HG02943 (cell line): ENCODE measurements around the gene TBL1XR1.

Source experiments
- ATAC-seq: cut with Tn5 transposase; IDR thresholded peaks from one replicate; pipeline ENCODE4 v1.9.1; 2021; ENCODE audit warnings: mild to moderate bottlenecking, low read depth, moderate library complexity; ENCODE audit not compliant: unreplicated experiment

TBL1XR1 gene

DNA sequence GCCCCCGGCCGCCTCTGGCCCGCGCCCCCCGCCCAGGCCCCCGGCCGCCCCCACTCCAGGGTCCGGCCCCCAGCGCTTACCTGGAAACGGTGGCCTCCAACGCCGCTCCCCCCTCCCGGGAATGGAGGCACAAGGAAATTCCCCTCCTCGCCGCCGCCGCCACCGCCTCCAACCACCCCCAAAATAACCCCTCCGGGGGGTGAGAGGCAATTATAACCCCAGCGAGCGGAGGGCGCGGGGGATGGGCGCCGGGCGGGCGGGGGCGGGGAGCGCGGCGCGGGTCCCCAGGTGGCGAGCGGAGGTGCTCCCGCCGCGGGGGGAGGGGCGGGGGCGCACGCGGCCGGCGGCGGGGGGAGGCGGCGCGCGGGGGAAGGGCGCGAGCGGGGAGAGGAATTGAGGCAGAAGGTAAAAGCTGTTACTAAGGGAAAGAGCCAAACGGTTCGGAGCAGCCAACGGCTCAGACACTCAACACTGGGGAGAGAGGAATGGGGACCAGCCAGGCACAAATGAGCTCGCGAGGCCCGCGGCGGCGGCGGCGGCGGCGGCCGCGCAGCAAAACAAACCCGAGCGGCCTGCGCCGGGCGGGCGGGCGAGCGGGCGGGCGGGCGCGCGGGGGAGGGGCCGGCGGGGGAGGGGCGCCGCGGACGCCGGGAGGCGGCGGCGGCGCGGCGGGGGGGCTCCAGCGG is at the start of gene TBL1XR1:
Gene TBL1XR1 (minus strand): TSS at position 442 of the 686 bp plus-strand sequence. CDS start 132,505 bp downstream, outside the sequence.
- peak; percentile 43 for ATAC-seq

DNA sequence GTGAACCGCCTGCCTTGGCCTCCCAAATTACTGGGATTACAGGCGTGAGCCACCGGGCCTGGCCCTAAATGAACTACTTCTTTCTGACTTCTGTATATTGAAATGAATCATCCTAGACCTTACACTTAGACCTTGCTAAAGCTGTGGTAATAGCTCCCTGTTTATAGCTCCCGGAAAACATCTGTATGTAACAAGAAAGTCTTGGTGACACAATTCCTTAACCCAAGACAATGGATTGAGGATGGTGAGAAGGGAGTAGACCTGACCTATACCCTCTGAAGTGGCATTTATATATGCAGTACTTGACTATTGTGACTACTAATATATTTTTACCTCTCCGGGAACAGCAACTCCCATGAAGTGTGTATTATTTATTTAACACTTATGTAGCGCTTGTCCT is 48.0 kb upstream of the TBL1XR1 start:
- ATAC-seq: no peak

DNA sequence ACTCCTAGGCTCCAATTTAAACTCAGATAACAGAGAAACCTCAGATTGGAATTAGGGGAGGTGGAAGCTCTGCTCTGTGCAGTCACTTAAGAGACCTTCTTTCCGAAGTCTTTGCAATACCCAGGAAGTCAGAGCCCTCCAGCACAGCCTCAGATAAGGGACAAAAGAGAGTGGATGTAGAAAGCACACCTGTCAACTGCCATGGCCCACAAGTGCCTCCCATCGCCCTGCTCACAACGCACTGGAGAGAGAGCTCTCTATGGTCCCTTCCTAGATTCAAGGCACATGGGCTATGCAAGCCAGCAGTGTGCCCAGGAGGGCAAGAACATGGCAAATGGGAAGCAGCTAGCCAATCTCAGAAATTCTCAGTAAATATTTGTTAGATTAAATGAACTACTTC is 47.3 kb upstream of the TBL1XR1 start:
- ATAC-seq: no peak

DNA sequence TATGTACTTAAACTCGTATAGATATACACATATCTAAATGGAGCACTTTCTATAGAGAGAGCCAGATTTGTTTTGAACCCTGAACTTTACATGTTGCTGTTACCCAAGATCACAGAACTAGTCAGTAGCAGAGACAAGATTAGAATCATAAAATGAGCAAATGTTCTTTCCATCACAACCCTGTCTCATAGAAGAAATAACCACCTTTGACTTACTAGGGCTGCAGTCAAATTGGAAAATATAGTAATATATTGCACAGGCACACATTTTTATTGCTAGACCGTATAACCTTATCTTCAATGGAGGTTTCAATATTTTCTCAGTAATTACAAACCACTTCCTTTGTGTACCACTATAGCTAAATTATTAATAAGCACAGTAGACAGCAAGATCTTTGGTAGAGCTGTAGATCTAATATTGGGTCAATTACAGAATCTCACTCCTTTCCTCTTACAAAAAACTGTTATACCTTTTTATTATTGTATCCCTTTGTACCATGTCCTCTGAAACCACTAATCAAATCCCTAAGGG is 41.5 kb upstream of the TBL1XR1 start:
- no peak for ATAC-seq

DNA sequence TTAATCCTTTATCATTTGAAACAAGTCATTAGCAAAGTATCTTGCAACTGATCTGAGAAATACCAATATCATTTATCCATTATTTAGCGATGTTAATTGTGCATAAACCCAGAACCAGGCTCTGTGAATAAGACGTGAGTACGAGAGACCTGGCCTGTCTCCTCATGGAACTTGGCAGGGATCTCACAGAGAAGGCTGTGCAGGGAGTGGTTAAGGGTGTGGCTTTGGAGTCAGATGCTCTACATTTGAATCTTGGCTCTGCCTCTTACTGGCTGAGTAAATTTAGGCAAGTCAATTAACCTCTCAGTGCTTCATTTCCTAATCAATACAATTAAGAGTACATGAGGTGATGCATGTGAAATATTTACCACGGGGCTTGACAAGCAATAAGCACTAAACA is 39.9 kb upstream of the TBL1XR1 start:
- ATAC-seq: no peak

DNA sequence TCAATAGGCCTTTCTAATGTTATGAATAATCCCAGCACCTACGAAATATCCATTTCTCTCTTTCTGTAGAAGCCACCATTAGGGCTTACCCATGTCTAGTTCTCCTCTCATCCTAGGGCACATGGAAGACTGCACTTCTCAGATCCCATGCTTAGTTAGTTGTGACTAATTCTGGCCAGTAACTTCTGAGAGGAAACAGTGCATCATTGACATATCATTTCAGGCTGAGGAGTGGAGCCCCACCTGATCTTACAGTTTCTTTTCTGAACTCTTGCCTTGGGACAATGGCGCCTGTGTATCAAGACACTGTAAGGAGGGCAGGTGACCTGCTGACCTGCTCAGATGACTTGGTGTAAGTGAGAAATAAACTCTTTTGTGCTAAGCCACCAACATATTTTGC is 39.4 kb upstream of the TBL1XR1 start:
- ATAC-seq: no peak

DNA sequence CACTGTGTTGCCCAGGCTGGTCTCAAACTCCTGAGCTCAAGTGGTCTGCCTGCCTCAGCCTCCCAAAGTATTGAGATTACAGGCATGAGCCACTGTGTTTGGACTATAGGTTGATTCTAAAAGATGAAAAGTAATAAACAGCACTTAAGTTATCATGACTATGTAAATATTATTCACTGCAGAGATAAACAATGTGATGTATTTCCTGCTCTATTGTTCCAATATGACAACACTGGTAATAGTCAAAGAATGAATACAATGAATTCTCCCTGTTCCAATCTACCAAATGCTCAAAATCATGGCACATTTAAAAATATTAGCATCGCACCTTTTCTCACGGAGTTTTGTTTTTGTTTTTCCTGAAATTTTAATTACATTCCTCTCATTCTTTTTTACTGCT is 36.8 kb upstream of the TBL1XR1 start:
- ATAC-seq: no peak

DNA sequence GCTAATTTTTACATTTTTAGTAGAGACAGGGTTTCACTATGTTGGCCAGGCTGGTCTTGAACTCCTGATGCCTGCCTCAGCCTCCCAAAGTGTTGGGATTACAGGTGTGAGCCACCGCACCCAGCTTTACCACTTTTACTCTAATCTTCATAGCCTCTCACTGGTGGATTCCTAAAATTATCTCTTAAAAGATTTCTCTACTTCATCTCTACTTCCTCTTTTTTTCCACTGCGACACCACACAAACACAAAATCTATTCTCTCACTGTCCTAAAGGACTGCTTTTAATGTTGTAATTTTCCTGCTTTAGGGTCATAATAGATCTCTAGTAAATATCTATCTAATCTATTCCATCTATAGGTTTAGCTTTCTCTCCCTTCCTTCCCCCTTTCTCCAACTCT is 34.0 kb upstream of the TBL1XR1 start:
- ATAC-seq: no peak

DNA sequence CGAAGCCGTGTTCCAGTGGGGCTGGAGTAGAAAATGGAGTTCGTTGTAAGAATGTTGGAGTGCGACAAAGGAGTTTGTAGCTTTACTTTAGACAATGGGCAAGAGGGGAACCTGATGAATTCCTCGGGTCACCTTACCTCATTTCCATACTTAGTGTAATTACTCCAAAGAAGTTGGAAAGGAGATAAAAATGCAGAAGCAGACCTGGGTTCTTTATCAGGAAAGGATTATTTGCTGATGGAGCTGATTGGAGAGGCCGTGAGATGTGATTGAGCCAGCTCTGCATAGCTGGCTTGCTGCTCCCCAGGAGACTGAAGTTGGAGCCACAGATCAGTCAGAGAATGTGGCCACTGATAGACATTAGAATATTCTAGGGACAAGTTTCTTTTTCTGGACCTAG is 33.4 kb upstream of the TBL1XR1 start:
- ATAC-seq: no peak

DNA sequence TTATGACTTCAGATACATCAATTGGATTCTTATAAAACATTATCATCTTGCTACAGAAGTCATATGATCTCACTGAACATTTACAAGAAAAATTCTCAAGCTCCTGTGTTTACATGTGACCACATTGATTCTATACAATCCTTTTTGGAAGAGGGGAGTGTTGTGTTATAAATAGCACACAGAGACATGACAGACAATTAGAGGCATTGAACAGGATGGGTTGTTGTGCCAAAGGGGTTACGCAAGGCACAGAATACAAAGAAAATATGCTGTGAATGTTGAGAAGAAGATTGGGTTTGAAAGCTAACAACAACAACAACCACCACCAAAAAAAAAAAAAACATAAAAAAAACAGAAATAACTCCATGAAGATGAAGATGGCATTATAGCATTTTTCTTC is 32.5 kb upstream of the TBL1XR1 start:
- ATAC-seq: no peak

DNA sequence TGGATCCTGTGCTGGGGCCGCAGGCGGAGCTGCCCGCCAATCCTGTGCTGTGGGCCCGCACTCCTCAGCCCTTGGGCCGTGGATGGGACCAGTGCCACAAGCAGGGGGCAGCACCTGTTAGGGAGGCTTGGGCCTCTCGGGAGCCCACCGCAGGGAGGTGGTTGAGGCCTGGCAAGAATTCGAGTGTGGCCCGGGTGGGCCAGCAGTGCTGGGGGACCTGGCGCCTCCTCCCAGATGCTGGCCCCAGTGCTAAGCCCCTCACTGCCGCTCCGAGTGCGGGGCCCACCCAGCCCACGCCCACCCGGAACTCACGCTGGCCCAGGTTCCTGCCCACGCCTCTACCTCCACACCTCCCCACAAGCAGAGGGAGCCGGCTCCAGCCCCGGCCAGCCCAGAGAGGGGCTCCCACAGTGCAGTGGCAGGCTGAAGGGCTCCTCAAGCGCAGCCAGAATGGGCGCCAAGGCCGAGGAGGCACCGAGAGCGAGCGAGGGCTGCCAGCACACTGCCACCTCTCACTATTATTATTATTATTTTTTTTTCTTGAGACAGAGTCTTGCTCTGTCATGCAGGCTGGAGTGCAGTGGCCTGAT is 31.4 kb upstream of the TBL1XR1 start:
- ATAC-seq: no peak

DNA sequence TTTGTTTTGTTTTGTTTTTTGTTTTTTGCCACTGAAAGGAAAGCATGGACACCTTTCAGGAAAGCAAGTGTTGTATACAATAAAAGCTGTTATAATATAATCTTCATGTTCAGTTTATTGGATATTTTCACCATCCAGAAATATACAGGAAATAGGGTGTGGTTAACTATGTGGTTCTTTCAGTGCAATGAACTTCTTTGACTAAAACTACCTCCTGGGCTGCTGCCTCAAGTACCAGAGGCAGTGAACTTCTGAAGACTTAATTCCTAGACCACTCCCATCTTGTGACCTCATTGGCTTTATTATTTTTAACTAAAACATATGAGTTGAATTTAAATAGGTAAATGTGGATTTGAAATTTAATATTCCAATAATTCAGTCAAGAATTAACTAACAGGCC is 27.1 kb upstream of the TBL1XR1 start:
- ATAC-seq: no peak

DNA sequence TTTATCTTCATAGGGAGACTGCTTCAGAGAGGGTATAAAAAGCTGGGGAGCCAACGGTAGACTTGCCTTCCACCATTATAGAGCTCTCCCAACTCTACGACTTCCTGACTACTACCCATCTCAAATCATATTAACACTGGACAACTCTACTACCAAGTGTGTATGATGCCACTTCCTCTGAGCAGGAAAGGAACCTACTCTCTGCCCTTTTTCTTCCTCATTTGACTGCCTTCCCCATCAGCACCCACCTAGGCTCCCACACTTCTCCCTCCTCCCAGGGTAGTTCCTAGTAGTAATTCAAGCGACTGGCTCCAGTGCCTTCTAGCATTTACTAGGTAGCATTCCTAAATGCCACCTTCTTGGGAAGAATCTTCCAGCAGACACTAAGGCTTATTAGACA is 24.5 kb upstream of the TBL1XR1 start:
- no peak for ATAC-seq

DNA sequence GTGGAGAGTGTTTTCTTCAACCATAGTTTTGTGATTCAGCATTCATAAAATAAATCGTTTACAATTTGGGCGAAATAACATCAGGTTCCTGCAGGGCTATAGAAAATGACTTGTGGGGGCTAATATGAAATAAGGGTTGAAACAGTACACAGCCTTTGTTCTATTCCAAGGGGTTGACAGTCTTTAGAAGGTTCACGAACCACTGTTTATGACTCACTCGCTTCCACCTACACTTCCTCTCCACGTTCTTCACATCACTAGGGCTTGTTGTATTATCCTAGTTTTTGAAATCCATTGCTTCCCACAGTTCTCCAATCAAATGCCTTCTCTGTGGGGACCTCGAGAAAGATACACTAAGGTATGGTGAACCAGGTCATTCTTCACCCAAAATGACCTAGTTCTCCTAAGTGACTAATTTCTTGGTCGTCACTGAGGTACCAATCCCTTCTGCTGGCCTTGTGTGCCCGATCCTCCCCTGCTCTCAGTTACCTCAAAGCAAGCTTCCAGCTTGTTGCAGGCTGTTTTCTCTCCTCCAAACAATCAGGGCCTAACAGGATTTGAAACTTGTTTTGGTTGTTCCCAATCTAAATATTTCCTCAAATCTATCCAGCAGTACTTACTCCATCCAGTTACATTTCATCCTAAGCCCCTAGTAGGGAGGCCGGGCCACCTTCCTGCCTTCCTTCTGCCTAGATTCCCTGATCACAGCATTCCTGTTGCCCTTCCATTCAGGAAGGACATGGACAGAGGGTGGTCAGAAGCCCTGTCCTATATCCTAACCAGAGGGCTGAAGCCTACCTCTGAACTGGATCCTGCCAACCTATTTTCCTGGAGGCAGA is 23.1 kb upstream of the TBL1XR1 start:
- no peak for ATAC-seq

DNA sequence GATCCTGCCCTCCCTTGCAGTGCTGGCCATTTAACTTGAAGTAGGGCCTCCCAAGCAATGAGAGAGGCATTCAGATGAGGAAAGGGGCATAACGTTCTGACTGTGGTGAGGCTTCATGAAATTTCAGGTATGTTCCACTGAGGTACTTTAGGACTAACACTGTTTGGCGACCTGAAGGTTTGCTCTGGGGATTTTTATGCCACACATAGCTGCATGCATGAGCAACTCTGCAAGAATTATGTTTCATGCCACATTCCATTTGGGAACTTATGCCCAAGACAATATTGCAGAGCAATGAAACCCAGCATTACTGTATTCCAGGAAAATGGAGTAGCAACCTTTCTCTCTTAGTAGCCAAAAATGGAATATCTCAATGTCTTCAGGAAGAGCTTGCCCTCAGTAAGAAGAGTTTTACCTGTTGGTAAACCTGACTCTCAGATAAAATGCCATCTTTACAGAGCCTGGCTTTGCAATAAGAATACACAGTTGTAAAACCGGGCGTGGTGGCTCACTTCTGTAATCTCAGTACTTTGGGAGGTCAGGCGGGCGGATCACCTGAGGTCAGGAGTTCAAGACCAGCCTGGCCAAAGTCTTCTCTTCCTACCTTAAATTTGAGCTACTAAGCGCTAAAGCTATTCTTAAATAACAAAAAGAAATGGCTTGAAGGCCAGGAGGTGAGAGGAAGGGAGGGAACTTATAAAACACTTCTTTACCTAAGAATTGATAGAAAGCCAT is 16.7 kb upstream of the TBL1XR1 start:
- no peak for ATAC-seq

DNA sequence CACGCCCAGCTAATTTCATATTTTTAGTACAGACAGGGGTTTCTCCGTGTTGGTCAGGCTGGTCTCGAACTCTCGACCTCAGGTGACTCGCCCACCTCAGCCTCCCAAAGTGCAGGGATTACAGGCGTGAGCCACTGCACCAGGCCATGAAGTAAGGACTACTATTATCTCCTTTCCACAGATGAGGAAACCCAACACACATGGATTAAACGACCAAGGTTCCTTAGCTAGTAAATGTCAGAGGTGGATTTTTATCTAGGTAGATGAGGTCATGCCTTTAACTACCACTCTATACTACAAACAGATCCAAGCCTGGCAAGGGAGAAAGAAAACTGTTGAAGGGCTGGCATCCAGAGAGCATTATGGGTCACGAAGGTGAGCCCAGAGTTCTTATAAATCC is 15.5 kb upstream of the TBL1XR1 start:
- no peak for ATAC-seq

DNA sequence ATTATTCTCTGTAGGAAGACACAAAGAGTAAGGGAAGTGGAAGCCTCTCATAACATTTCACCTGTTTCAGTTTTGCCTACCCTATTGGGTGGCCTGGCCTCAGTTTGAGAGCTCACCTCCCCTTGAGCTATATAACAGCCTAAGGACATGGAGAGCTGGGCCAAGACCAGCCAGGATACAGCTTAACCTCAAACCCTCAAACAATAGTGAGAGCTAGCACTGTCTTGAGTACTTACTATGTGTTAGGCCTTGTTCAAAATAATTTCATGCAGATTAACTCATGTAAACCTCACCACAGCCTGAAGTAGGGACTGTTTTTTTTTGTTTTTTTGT is 15.0 kb upstream of the TBL1XR1 start:
- no peak for ATAC-seq

DNA sequence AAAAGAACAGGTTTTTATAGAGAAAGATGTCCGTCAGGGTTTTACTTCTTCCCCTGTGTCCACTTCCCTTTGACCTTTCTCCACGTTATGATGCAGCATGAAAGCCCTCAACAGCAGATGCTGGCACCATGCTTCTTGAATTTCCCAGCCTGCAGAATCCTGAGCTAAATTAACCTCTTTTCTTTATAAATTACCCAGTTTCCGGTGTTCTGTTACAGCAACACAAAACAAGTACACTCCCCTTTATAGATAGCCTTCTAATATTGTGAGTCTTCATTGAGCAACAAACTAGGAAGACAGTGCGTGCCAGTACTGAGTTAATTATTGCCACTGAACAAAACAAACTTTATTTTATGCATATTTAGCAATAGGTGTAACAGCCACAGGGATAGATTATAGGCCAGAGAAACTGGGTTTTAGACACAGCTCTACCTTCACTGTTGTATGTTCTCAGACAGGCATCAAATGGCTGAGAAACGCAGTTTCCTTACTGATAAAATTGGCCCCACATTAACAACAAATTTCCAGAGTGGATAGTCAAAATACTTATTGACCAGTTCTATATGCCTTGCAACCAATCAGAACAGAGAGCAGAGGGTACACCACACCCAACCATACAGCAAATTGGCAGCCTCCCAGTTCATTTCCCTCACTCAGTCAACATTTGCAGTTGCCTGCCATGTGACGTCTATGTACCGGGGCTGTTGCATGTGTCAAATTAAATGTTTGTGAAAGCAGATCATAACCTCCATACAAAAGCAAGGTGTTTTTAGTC is 14.4 kb upstream of the TBL1XR1 start:
- ATAC-seq: no peak

DNA sequence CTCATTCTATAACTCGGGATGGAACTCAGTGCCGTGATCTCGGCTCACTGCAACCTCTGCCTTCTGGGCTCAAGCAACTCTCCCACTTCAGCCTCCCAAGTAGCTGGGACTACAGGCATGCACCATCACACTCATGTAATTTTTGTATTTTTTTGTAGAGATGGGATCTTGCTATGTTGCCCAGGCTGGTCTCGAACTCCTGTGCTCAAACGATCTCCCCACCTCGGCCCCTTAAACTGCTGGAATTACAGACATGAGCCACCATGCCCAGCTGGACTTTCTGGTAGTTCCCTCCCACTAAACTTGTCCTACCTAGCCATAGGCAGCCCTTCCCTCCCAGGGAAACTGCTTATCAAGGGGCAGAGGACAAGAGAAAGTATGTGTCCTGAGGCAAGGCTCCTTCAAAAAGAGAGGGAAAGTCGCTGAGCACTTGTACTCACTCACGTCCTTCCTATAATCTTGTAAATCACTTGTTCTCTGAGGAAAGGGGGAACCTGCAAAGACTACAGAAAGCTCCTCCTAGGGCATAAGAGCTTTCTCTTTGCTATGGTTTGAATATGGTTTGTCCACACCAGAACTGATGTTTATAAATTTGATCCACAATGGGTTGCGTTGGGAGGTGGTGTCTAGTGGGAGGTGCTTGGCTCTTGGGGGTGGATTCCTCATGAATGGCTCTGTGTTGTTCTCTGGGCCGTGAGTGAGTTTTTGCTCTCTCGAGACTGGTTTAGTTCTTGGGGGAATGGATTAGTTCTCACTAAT is 13.6 kb upstream of the TBL1XR1 start:
- no peak for ATAC-seq
